ENCODE measurements around the gene CYSTM1.

Gene CYSTM1

DNA sequence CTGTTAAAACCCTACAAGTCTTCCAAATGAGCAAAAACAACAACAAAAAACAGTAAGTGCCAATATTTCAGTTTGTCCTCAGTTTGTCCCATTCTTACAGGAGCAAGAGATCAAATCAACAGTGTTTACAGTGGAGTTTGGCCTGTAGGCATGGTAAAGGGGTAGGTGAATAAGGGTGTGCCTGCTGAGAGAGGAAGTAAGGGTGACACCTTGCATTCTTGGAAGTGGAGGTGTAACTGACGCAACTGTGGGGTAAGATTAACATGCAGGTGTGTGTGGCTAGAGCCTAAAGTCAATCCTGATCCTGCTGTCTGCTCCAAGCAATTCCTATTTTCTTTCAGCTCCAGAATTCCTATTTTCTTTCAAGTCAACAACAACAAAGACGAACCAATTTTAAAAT lies 84.5 kb downstream of the CYSTM1 start:
- no peak for DNase-seq

DNA sequence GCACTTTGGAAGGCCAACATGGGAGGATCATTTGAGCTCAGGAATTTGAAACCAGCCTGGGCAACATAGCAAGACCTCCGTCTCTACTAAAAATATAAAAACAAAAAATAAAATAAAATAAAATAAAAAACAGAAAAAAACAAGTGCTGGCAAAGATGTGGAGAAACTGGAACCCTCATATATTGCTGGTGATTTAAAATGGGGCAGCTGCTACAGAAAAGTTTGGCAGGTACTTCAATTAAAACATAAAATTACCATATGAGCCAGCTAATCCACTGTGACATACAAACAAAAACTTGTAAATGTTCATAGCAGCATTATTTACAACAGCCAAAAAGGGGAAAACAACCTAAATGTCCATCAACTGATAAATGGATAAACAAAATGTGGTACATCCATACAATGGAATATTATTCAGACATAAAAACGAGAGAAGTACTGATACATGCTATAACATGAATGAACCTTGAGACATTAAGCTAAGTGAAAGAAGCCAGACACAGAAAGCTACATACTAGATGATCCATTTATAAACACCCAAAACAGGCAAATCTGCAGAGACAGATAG lies 85.2 kb downstream of the CYSTM1 start:
- no peak for DNase-seq

DNA sequence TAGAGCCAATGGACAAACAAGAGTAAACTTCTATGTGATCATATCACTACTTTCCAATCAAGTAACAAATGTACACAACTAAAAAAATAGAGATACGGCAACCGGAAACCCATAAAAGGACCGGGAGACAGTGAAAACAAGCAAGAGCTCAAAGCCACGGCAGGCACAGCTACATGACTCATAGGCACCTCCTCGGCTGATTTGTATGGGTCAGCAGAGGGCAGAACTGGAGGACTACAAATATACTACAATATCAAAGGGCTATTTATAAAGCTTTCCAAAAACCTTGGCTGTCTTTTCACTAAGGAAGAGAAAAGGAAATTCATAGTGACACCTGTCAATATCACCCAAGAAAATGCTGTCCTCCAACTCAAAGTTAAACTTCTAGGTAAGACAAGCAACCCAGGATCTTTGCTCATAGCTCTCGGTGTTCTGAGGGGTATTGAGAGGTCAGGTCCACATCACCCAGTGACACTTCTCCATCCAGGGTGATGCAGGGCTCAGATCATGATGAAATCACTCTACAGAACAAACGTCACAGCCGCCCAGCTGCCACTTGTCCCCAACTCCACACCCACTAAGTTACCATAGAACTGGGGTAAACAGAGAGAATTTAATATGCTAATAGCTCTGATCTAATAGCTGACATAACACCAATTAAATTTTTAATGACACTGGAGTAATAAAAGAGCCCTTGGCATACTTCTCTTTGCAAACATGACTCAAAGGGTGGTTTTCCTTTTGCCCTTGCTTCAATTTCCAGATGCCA lies 86.6 kb downstream of the CYSTM1 start:
- peak; percentile 95 for DNase-seq

DNA sequence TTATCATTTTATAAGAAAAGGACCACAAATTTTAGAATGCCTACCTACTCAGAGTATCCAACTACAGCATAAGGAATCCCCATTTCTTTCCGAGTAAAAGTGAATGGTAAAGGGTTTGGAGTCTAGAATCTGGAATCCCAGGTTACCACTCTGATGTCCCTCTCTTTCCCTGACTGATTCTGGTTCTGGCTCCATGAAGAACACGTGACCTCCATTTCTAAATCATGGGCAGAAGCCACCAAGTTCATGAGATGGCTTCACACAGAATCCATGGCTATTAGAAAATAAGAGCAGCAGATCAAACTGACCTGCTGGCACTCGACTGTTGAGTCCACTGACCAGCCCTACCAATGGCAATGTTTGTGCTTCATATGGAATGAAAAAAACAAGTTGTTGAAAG lies 87.2 kb downstream of the CYSTM1 start:
- DNase-seq: peak; percentile 41

DNA sequence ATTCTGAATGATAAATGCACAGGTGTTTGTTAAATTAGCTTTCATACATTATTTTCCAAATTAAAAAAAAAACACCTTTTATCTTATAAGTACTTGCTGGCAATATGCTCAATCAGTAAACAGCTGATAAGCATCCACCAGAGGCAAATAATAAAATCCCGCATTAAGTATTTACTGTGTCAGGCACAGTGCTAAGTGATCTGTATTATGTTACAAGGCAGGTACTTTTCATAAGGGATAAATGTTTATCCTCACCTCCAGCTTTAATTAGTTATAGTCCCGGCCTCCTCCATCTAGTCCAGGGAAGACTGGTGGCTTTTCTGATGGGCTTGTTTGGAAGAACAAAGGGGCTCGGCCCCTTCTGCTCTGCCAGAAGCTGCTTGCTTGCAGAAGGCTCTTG lies 87.9 kb downstream of the CYSTM1 start:
- peak; percentile 14 for DNase-seq

DNA sequence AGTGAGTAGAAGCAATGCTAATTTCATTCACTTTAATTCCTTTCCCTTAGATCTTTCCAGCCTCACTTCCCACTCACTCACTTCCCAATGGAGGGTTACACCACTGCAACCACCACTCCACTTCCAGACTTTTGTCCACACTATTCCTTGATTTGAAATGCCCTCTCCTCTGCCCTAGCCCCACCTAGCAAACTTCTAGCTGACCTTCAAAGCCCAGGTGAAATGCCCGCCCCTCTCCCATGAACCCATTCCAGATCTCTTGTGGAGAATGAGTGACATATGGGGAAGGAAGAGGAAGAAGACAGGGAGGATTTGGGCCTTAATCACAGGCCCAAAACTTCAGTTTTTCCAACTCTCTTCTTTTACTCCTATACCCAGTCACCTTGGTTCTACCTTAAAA lies 90.9 kb downstream of the CYSTM1 start:
- DNase-seq: no peak

DNA sequence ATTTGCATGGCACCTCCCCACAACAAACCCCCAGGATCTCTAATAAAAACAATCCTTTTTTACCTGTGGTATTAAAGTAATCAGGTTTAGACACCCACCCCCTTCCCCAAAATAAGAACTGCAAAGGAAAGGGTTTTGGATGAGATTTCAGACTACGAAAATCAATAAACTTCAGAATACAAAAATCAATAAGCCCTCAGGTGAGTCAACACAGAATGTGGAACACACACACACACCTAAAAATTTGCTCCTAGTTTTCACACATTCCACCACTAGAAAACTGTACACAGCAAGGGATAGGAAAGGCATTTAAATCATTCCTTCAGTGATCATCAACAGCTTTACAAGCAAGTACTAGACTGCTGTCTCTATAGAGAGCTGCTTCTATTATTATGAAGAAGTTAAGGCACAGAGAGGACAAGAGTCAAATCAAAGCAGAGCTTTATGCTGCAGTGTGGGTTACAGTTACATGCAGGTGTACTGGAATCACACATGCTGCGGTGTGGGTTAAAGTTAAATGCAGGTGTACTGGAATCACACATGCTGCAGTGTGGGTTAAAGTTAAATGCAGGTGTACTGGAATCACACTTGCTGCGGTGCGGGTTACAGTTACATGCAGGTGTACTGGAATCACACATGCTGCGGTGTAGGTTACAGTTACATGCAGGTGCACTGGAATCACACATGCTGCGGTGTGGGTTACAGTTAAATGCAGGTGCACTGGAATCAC lies 91.6 kb downstream of the CYSTM1 start:
- no peak for DNase-seq

DNA sequence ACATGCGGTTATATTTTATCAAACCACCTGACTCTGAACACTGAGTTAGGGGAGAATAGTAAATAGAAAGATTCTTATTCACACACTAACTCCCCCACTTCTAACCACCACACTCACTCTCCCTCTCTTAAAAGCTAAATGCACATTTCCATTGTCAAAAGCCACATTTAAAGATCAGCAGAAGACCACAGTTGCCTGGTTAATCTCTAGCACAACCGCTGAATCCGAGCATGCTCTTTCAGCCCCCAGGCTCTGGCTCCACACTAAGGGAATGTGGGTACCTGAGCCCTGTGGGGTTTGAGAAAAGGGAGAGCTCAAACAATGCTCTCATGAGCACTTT lies 92.2 kb downstream of the CYSTM1 start:
- no peak for DNase-seq

DNA sequence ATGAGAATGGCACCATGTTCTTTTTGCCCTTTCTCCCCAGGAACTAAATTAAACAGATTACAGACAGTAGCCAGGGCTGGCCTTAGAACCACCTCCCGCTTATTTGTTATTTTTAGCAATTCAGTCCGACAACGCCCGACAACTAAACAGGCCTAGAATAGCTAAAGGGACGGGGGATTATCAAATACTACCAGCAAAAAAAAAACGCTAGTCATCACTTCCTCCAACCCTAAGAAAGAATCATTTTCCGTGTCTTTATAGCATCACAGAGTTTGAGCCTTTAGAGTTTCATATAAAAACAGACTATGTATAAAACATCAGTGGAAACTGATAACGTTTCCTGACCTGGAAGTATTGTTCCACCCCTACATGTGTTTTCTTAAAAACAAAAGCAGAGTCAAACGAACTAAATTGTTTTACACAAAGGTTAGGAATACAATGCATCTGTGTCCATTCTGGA lies 92.6 kb downstream of the CYSTM1 start:
- no peak for DNase-seq

DNA sequence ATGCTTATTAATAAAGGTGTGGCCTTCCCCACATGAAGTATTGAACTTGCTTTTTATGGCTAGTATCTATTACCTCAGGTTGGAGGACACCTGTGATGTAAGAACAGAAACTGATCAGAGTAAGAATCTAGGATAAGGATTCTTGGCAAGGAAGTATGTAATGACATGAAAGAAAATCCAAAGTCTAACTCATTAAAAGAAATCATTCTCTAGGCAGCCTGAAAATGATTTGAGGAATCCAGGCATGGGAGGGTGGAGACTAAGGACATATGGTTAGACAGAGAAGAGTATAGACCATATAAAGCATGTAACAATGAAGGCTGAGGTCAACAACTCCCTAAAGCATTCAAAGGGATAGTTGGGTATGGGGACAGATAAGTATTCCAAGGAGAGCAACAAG lies 95.0 kb downstream of the CYSTM1 start:
- DNase-seq: no peak

DNA sequence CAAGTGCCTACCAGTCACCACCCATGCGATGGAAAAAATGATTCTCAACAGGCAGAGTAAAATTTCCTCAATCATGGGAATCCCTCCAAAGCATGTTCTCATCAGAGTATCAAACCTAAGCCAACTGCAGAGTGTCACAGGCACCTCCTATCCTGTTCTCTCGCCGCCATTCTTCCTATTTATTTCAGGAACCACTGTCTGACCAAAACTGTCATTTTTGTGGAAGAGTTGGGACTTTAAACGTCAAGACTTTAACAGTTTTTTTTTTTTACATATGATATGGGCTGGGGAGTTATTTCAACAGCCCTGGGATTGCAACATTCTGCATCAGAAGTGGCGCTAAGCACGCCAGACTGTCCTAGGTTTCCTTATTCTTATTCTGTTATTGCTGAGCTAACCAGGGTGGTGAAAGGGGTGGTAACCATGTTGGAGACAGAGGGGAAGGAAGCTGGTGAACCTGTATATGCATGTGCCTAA lies 98.5 kb downstream of the CYSTM1 start:
- no peak for DNase-seq

DNA sequence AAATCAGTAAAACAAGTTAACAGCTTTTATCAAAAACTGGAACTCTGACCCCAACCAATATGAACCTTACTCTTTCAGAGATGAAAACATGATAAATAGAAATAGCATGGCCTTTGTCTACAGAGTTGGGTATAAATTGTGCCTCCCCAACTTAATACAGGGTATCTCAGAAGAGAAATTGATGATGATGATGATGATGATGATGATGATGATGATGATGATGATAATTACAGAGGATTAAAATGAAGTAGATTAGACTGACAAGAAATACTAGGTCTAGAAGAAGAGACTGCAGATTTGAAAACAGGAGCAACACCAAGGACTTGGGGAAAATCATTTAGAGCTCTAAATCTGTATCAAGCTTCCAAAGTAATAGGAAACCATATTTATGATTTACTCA lies 100.8 kb downstream of the CYSTM1 start:
- no peak for DNase-seq

DNA sequence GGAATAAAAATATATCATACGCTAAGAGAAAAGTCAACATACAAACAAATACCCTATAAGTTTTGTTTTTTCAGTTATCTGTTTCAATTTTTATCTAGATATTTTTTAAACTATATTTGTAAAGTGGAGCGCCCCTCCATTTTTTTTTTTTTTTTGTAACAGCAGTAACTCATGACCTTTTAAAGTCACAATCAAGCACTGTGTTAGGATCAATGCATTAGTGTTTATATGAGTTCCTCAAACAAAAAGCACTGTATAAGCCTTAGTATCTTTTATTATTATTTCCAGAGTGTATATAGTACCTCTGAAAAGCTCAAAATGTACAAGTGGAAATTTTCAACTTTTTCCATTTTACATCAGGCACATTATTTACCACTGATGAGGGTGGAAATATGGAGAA lies 107.3 kb downstream of the CYSTM1 start:
- no peak for DNase-seq

DNA sequence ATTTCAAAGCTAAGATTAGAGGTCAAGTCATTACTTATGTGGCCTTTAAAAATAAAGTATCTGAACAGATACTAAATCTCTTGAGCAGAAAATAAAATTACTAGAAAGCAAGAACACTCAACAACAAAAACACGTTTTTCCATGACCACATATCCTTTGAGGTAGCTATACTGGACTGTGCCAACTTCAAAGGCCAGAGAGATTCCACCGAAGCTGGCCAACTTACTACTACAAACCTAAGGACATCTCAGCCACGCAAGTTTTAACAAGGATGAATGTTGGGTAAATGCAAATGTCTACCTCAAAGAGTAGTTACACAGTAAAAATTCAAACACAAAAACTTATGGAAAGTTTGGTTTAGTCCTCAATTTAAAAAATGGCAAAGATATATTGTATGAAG lies 109.0 kb downstream of the CYSTM1 start:
- no peak for DNase-seq

DNA sequence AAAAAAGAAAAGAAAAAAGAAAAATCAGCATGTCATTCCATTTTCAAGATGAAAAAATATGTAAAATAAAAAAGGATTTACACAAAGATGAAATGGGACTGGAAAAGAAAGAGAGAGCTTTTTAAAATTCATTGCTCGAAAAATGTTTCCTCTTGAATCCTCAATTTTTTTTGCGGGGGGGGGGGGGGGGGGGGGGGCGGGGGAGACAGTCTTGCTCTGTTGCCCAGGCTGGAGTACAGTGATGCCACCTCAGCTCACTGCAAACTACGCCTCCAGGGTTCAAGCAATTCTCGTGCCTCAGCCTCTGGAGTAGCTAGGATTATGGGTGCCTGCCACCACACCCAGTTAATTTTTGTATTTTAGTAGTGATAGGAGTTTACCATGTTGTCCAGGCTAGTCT lies 111.4 kb downstream of the CYSTM1 start:
- DNase-seq: no peak

DNA sequence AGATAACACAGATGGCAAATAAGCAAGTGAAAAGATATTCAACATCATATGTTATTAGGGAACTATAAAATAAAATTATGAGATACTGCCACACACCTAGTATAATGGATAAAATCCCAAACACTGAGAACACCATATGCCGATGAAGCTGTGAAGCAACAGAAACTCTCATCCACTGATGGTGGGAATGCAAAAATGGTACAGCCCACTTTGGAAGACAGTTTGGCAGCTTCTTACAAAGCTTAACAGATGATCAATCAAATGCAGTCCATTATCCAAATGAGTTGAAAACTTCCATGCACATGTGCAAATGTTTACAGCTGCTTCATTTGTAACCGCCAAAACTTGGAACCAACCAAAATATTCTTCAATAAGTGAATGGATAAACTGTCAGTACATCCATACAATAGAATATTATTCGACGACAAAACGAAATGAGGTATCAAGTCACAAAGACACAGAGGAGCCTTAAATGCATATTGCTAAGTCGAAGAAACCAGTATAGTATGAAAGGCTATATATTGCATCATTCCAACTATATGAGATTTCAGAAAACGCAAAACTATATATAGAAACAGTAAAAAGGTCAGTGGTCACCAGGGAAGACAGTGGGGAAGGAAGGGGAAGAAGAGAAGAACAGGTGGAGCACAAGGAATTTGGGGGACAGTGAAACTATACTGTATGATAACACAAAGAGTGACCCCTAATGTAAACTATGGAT lies 113.0 kb downstream of the CYSTM1 start:
- no peak for DNase-seq

DNA sequence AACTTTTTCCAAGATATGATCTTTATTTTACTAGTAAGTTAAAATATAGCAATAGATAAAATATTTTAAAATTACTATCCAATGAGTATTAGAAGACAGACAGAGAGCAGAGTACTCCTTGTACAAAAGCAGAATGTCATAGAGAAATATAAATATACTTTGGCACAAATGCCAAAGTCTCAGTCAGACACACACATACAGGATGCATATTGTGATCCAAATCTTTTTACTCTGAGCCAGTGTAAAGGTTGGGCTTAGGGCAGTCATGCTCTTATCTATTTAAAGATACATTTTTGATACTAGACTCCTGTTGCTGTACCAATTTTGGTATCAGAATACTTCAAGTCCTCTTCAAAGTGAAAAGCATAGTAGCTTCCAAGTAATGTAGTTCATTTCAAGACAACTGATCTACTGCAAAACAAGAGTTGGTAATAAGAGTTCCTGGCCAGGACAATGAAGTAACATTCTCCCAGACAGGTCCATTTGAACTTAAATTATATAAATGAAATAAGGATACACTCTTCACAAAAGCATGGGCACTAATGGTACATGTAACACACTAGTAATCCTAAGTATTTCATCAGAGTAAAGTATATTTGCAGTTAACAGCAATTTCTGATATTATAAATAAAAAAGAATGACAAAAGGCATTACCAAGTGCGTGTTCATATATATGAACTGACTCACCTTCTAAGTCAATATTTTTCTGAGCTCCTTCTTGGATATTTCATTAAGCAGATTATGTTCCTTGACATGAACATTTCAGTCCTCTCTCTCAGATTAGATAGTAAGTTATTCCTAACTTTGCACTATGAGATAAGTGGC lies 117.4 kb downstream of the CYSTM1 start:
- DNase-seq: no peak
